PC-3 (cell line): ENCODE results near the gene AMMECR1L. TPM values are rescaled to one million over a fixed set of nuclear protein-coding genes. Genes with fewer than 3 reads are reported as not detected.
"Not testable (repeated sequence)": the region's sequence is repeated elsewhere in the genome, so short reads cannot be mapped to it uniquely, and the experiment has no call there.

Experiments used
- ATAC-seq: fragments of 200-7000 bp; cut with Tn5 transposase; 2 replicates; pipeline ENCODE4 v1.9.1; 2020; ENCODE audit warnings: mild to moderate bottlenecking, moderate library complexity
- BruUV-seq: library from RNA; stranded (reverse); fragments of 400-500 nt; replicated peaks from 2 replicates; lab custom pipeline; 2021; lab: Mats Ljungman, UMichigan
- CTCF ChIA-PET: fragments of 300-600 bp; sonication (Branson Sonifier 250); formaldehyde crosslinking; loops from one replicate; lab custom pipeline; 2022; ENCODE audit warnings: antibody characterized with exemption; lab: Charles Lee
- POLR2A ChIA-PET: fragments of 300-600 bp; sonication (Branson Sonifier 250); formaldehyde crosslinking; loops from one replicate; lab custom pipeline; 2022; ENCODE audit warnings: antibody characterized with exemption; ENCODE audit not compliant: unreplicated experiment; lab: Charles Lee
- DNase-seq: peaks from one replicate; pipeline ENCODE4 v3.0.0-alpha.2; 2015
- H2AFZ ChIP-seq: fragments of 300-600 bp; sonication (generic); 2 replicates; pipeline ENCODE4 v1.6.0; 2016; ENCODE audit warnings: antibody characterized with exemption, low read length
- H3F3A ChIP-seq: fragments of 300-600 bp; sonication (generic); one replicate; pipeline ENCODE4 v1.6.0; 2017; ENCODE audit warnings: antibody characterized with exemption, low read length, control low read depth, mild to moderate bottlenecking; ENCODE audit not compliant: unreplicated experiment
- H3K27ac ChIP-seq: fragments of 300-600 bp; sonication (generic); 2 replicates; pipeline ENCODE4 v1.5.1; 2016; ENCODE audit warnings: mild to moderate bottlenecking, low read length
- H3K27me3 ChIP-seq: fragments of 300-600 bp; sonication (generic); 2 replicates; pipeline ENCODE4 v1.6.1; 2016; ENCODE audit warnings: low read length, mixed read lengths
- H3K36me3 ChIP-seq: fragments of 300-600 bp; sonication (generic); 2 replicates; pipeline ENCODE4 v1.6.1; 2016; ENCODE audit warnings: low read depth, mixed run types, low read length, mixed read lengths
- H3K4me1 ChIP-seq: fragments of 300-600 bp; sonication (generic); 2 replicates; pipeline ENCODE4 v1.5.1; 2016; ENCODE audit warnings: low read length; ENCODE audit not compliant: insufficient read depth
- H3K4me2 ChIP-seq: fragments of 300-600 bp; sonication (generic); 2 replicates; pipeline ENCODE4 v1.6.0; 2016; ENCODE audit warnings: low read length
- H3K4me3 ChIP-seq: fragments of 300-600 bp; sonication (generic); 2 replicates; pipeline ENCODE4 v1.5.1; 2016; ENCODE audit warnings: mild to moderate bottlenecking, low read length, mixed read lengths
- H3K79me2 ChIP-seq: fragments of 300-600 bp; sonication (generic); 2 replicates; pipeline ENCODE4 v1.6.1; 2017; ENCODE audit warnings: low read length, mixed read lengths
- H3K9ac ChIP-seq: fragments of 300-600 bp; sonication (generic); 2 replicates; pipeline ENCODE4 v1.6.0; 2016; ENCODE audit warnings: mild to moderate bottlenecking, low read length
- H3K9me2 ChIP-seq: fragments of 300-600 bp; sonication (generic); replicated peaks from 2 replicates; pipeline ENCODE4 v1.6.1; 2016; ENCODE audit warnings: mixed run types, low read length, mixed read lengths
- H3K9me3 ChIP-seq: fragments of 300-600 bp; sonication (generic); 2 replicates; pipeline ENCODE4 v1.6.1; 2016; ENCODE audit warnings: low read length, mixed read lengths
- H4K20me1 ChIP-seq: fragments of 300-600 bp; sonication (generic); 2 replicates; pipeline ENCODE4 v1.6.1; 2016; ENCODE audit warnings: low read length, mixed read lengths
- CTCF ChIP-seq: fragments of 300-600 bp; sonication (generic); conservative IDR thresholded peaks from 2 replicates; pipeline ENCODE4 v1.5.1; 2017; ENCODE audit warnings: antibody characterized with exemption, low read depth, mild to moderate bottlenecking, low read length
- EZH2 ChIP-seq: fragments of 300-600 bp; sonication (generic); IDR thresholded peaks from one replicate; pipeline ENCODE4 v1.6.1; 2017; ENCODE audit warnings: antibody characterized with exemption, mild to moderate bottlenecking, low read length; ENCODE audit not compliant: unreplicated experiment
- EZH2phosphoT487 ChIP-seq: fragments of 300-600 bp; sonication (generic); IDR thresholded peaks from 2 replicates; pipeline ENCODE4 v1.6.1; 2018; ENCODE audit warnings: mild to moderate bottlenecking, antibody characterized with exemption, low read length, borderline replicate concordance
- intact Hi-C: fragments of 100-400 bp; cut with micrococcal nuclease; formaldehyde crosslinking; loops from 2 replicates; pipeline ENCODE4 v1.9.0; 2023
- total RNA-seq: library from RNA; depleted of rRNA; stranded (reverse); fragments of >200 nt; gene quantifications from 2 replicates; pipeline ENCODE4 v1.2.3, GENCODE V29; 2014

The AMMECR1L gene
- total RNA-seq, 1 experiment from 2014 or later = 10.9 TPM

DNA sequence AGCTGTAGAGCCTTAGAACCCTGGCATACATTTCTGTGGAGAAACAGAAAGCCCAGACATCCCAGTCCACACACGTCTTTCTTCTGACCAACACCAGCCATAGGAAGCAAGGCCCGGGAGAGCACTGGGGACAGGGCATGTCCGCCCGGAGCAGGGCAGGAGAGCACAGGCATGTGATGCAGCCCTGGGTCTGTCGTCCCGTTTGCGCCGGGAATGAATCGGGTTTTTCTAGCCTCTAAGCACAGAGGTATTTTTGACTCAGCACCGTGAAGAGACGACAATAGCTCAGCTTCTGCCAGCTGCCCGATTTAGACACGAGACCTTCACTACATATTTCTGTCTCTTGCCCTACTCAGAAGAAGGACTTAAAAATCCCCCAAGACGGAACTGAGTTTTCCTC lies 7.3 kb upstream of the AMMECR1L start:
- ChIA-PET CTCF (interaction anchor here (1.0 kb wide), 1 partner anchor 16 kb away, joined by 4 read pairs; no protein-coding TSS in a partner anchor), POLR2A (no interaction called here)
- H3K4me1 ChIP-seq = peaks cover 12% of the 10 kb centered on the region; the same call in 1 of the 2 replicates
- H3F3A ChIP-seq = no peaks in the 10 kb centered on the region
- no peak overlapping the region for H3K4me3 ChIP-seq
- no peak overlapping the region for H3K9ac ChIP-seq
- TF ChIP-seq EZH2 (no peak), CTCF (no peak)
- DNase-seq (no peak), ATAC-seq (no peak)
- H3K9me3 ChIP-seq = no peaks in the 10 kb centered on the region
- H3K4me2 ChIP-seq = no peak overlapping the region
- H2AFZ ChIP-seq = no peak overlapping the region
- H3K27me3 ChIP-seq = no peaks in the 10 kb centered on the region
- intact Hi-C loops = no loop called here
- no peak overlapping the region for H3K27ac ChIP-seq
- no peaks in the 10 kb centered on the region for H3K9me2 ChIP-seq
- peaks cover 2% of the 10 kb centered on the region; the same call in 1 of the 2 replicates for H3K79me2 ChIP-seq
- no peaks in the 10 kb centered on the region for H4K20me1 ChIP-seq
- H3K36me3 ChIP-seq = no peaks in the 10 kb centered on the region
- BruUV-seq = no TSS peak

- intact Hi-C loops = no loop called here
- H2AFZ ChIP-seq = no peak overlapping the region
- H3K9me2 ChIP-seq = no peaks in the 10 kb centered on the region
- H3K27me3 ChIP-seq = no peaks in the 10 kb centered on the region
- no peak for ATAC-seq
- H3K9me3 ChIP-seq = no peaks in the 10 kb centered on the region
- no peak for TF ChIP-seq EZH2phosphoT487
- TF ChIP-seq CTCF = no peak
- no peak for TF ChIP-seq EZH2
- no peaks in the 10 kb centered on the region for H3K36me3 ChIP-seq
- ChIA-PET CTCF (no interaction called here), POLR2A (no interaction called here)
- peaks cover 23% of the 10 kb centered on the region for H3K4me1 ChIP-seq
- H3K4me3 ChIP-seq = no peak overlapping the region
- DNase-seq = no peak
- no peaks in the 10 kb centered on the region for H4K20me1 ChIP-seq
- H3K27ac ChIP-seq = no peak overlapping the region
- no peak overlapping the region for H3K4me2 ChIP-seq
- BruUV-seq = no TSS peak
- H3F3A ChIP-seq = no peaks in the 10 kb centered on the region
- H3K79me2 ChIP-seq = peaks cover 12% of the 10 kb centered on the region
- no peak overlapping the region for H3K9ac ChIP-seq
Measured at GRCh38 chr2:127891811-127892210, 6.1 kb upstream of the AMMECR1L start.

- POLR2A ChIA-PET, intact Hi-C loops, ATAC-seq, H4K20me1 ChIP-seq, H3K4me3 ChIP-seq, H3K9ac ChIP-seq, H3K9me2 ChIP-seq, H2AFZ ChIP-seq, H3K27me3 ChIP-seq, H3K4me2 ChIP-seq, DNase-seq, H3K27ac ChIP-seq, H3K36me3 ChIP-seq, H3K9me3 ChIP-seq, H3F3A ChIP-seq, BruUV-seq: not testable (repeated sequence)
- Histone ChIP-seq H3K4me1 (peaks cover 23% of the 10 kb centered on the region), H3K79me2 (peaks cover 12% of the 10 kb centered on the region)
- CTCF ChIA-PET = interaction anchor here (1.2 kb wide), 1 partner anchor 60 kb away, joined by 3 read pairs; no protein-coding TSS in a partner anchor
Measured at GRCh38 chr2:127890756-127891155, 5.0 kb upstream of the AMMECR1L start.
